Measurements from ENCODE around the gene MND1. TPM values are rescaled to one million over a fixed set of nuclear protein-coding genes. Genes with fewer than 3 reads are reported as not detected.

The MND1 gene
- total RNA-seq, 2 donors from 2014 or later: 15.4 to 30.3 TPM

DNA sequence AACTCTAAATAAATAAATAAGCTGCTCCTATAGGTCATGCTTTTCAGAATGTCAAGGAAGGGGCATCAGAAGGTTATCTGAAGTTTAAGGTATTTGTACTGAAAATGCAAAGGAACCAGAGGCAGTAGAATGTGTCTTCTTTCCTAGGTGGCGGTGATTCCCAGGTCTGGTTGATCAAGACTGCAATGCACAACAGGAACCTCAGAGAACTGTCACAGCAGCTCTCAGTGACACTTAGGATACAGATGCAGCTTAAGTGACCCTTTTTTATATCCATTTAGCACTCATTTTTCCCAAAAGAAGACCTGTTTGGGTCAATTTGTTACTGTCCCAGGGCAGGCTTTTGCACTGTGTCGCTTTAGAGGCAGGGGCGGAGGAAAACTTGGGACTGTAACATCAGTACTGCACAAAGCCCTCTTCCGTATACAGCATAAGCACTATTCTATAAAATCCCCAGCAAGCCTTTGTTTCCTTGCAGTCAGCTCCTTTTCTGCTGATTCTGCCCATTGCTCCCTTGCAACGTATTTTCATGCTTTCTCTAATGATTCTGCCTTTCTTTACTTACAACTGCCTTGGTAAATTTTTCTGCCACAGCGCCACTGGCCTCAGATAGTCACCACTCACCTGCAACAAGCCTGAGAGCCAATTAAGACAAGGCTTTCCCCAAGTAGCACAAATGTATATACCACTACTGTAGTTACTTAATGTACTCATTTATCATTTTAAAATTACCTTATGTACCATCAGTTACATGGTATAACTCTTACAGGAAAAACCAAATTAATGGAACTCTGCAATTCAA, 1.5 kb upstream of the MND1 start:
- WGBS, 2 experiments (ENCODE audit: insufficient coverage in 1 of 2, insufficient read length in 1 of 2): 94% methylated on average over 5 to 6 of the region's 6 CpGs
- peaks cover 7% of the 10 kb centered on the region for H3K27me3 Mint-ChIP-seq (ENCODE audit: insufficient read depth)
- DNase-seq: no peak
- H3K4me3 Mint-ChIP-seq: no peak overlapping the region
- H3K9me3 Mint-ChIP-seq: no peaks in the 10 kb centered on the region
- no peak overlapping the region for H3K9ac ChIP-seq (ENCODE audit: extremely low read depth, low read length, poor library complexity, severe bottlenecking)
- peaks cover 8% of the 10 kb centered on the region for H3K36me3 Mint-ChIP-seq (ENCODE audit: low read depth)
- H3K27me3 ChIP-seq (ENCODE audit: control insufficient read depth, insufficient read depth, low read length, poor library complexity, severe bottlenecking): no peaks in the 10 kb centered on the region
- H3K36me3 ChIP-seq (ENCODE audit: control insufficient read depth, insufficient read depth, low read length): peaks cover 8% of the 10 kb centered on the region
- H3K4me3 ChIP-seq (ENCODE audit: low read length): no peak overlapping the region
- H3K4me1 Mint-ChIP-seq: peaks cover 14% of the 10 kb centered on the region
- no peak overlapping the region for H3K27ac ChIP-seq (ENCODE audit: low read depth, low read length)
- no peak overlapping the region for H3K27ac Mint-ChIP-seq
- H3K4me1 ChIP-seq (ENCODE audit: control insufficient read depth, insufficient read depth, low read length): no peaks in the 10 kb centered on the region
- TF ChIP-seq, protein P1, sequence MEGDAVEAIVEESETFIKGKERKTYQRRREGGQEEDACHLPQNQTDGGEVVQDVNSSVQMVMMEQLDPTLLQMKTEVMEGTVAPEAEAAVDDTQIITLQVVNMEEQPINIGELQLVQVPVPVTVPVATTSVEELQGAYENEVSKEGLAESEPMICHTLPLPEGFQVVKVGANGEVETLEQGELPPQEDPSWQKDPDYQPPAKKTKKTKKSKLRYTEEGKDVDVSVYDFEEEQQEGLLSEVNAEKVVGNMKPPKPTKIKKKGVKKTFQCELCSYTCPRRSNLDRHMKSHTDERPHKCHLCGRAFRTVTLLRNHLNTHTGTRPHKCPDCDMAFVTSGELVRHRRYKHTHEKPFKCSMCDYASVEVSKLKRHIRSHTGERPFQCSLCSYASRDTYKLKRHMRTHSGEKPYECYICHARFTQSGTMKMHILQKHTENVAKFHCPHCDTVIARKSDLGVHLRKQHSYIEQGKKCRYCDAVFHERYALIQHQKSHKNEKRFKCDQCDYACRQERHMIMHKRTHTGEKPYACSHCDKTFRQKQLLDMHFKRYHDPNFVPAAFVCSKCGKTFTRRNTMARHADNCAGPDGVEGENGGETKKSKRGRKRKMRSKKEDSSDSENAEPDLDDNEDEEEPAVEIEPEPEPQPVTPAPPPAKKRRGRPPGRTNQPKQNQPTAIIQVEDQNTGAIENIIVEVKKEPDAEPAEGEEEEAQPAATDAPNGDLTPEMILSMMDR (conservative IDR thresholded peaks at IDR 0.05): no peak
- H3K9me3 ChIP-seq (ENCODE audit: control insufficient read depth, low read length): no peaks in the 10 kb centered on the region

DNA sequence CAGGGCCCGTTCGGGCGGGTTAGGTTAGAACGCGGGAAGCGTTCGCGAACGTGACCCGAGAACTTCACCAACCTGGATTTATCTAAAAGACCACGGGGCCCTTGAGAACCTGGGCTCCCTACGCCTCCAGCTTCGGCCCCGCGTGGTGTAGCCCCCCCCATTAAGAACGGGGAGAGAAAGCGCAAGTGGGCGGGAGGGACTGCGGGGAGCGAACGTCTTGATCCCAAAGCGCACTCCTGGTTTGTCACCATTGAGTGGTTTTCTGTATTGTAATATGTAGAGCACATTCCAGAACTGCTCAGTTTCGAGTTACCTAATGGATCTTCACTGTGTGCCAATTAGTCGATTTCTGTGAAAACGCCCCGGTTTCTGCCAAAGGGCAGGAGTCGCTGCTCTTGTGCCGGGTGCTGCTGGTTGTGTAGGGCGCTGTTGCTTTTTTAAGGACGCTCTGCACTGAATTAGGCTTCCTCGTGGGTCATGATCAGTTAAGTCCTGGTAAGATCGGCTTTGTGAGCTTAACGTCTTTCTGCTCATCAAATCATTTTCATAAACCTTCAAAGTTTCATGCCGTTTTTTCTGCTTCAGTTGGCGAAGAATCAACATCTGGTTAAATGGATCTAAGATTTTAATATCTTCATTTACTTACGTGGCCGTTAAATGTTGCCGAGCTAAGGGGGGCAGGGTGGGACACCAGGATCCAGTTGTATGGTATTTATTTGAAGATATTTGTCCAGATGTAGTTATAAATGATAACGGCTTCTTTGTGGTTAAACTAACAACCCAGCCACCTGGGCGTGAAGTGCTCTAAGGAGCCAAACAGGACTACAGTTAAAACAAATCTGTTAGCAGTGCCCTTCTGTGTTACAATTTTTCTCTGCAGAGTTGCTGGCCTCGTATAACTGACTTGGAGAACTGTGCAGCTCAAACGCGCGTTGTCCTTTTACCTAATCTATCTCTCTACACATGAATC, 809 bp downstream of the MND1 start:
- H3K9me3 ChIP-seq (ENCODE audit: control insufficient read depth, low read length): no peaks in the 10 kb centered on the region
- H3K27me3 Mint-ChIP-seq (ENCODE audit: insufficient read depth): peaks cover 7% of the 10 kb centered on the region
- H3K9ac ChIP-seq (ENCODE audit: extremely low read depth, low read length, poor library complexity, severe bottlenecking): peak overlapping the region; percentile 77
- peaks cover 22% of the 10 kb centered on the region for H3K4me1 Mint-ChIP-seq
- 3 to 5% methylated on average over 18 to 44 of the region's 44 CpGs for WGBS, 2 experiments (ENCODE audit: insufficient coverage in 1 of 2, insufficient read length in 1 of 2)
- no peaks in the 10 kb centered on the region for H3K4me1 ChIP-seq (ENCODE audit: control insufficient read depth, insufficient read depth, low read length)
- H3K36me3 Mint-ChIP-seq (ENCODE audit: low read depth): peaks cover 1% of the 10 kb centered on the region
- no peaks in the 10 kb centered on the region for H3K36me3 ChIP-seq (ENCODE audit: control insufficient read depth, insufficient read depth, low read length)
- TF ChIP-seq, protein P1 (conservative IDR thresholded peaks at IDR 0.05): peak; percentile 23
- H3K27me3 ChIP-seq (ENCODE audit: control insufficient read depth, insufficient read depth, low read length, poor library complexity, severe bottlenecking): no peaks in the 10 kb centered on the region
- H3K9me3 Mint-ChIP-seq: no peaks in the 10 kb centered on the region
- peak overlapping the region; percentile 88 for H3K27ac Mint-ChIP-seq
- H3K4me3 ChIP-seq (ENCODE audit: low read length): peak overlapping the region; percentile 95
- H3K4me3 Mint-ChIP-seq: peak overlapping the region; percentile 74
- DNase-seq: peak; percentile 82
- peak overlapping the region; percentile 87 for H3K27ac ChIP-seq (ENCODE audit: low read depth, low read length)

DNA sequence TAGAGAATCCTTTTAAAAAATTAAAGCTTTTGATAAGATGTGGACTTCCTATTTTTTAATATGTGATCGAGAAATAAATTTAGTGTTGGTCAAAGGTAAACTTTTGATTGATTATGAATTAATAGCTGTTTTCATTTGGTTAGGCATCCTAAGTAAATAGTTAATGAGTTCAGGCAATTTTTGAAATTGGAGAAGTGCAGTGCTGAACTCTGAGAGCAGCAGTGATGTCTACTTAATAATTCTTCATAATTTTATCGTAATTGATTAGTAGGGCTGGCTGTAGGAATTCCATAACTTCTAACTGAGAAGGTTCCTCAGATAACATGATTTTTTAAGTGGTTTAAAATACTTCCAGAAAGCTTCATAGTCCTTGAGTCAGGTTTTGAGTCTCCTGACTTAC, 1.5 kb downstream of the MND1 start:
- WGBS, 2 experiments (ENCODE audit: insufficient coverage in 1 of 2, insufficient read length in 1 of 2): 43 to 80% methylated on average over 1 to 2 of the region's 2 CpGs
- no peak overlapping the region for H3K27ac Mint-ChIP-seq
- H3K9ac ChIP-seq (ENCODE audit: extremely low read depth, low read length, poor library complexity, severe bottlenecking): peak overlapping the region; percentile 77

More for the DNA sequence above, 1.5 kb downstream of the MND1 start:
- Mint-ChIP-seq H3K4me3 (peak overlapping the region; percentile 74), H3K27me3 (ENCODE audit: insufficient read depth) (peaks cover 7% of the 10 kb centered on the region), H3K9me3 (no peaks in the 10 kb centered on the region), H3K4me1 (peaks cover 22% of the 10 kb centered on the region), H3K36me3 (ENCODE audit: low read depth) (no peaks in the 10 kb centered on the region)
- no peak for DNase-seq
- H3K4me1 ChIP-seq (ENCODE audit: control insufficient read depth, insufficient read depth, low read length): no peaks in the 10 kb centered on the region
- H3K4me3 ChIP-seq (ENCODE audit: low read length): peak overlapping the region; percentile 95
- H3K9me3 ChIP-seq (ENCODE audit: control insufficient read depth, low read length): no peaks in the 10 kb centered on the region
- no peaks in the 10 kb centered on the region for H3K36me3 ChIP-seq (ENCODE audit: control insufficient read depth, insufficient read depth, low read length)
- TF ChIP-seq, protein P1 (conservative IDR thresholded peaks at IDR 0.05): no peak
- H3K27ac ChIP-seq (ENCODE audit: low read depth, low read length): no peak overlapping the region
- H3K27me3 ChIP-seq (ENCODE audit: control insufficient read depth, insufficient read depth, low read length, poor library complexity, severe bottlenecking): no peaks in the 10 kb centered on the region
